ENCODE results near the gene GLOD4. TPM values are rescaled to one million over a fixed set of nuclear protein-coding genes. Genes with fewer than 3 reads are reported as not detected.

The GLOD4 gene
- total RNA-seq, 1 donor from 2014 or later: 61.8 TPM

DNA sequence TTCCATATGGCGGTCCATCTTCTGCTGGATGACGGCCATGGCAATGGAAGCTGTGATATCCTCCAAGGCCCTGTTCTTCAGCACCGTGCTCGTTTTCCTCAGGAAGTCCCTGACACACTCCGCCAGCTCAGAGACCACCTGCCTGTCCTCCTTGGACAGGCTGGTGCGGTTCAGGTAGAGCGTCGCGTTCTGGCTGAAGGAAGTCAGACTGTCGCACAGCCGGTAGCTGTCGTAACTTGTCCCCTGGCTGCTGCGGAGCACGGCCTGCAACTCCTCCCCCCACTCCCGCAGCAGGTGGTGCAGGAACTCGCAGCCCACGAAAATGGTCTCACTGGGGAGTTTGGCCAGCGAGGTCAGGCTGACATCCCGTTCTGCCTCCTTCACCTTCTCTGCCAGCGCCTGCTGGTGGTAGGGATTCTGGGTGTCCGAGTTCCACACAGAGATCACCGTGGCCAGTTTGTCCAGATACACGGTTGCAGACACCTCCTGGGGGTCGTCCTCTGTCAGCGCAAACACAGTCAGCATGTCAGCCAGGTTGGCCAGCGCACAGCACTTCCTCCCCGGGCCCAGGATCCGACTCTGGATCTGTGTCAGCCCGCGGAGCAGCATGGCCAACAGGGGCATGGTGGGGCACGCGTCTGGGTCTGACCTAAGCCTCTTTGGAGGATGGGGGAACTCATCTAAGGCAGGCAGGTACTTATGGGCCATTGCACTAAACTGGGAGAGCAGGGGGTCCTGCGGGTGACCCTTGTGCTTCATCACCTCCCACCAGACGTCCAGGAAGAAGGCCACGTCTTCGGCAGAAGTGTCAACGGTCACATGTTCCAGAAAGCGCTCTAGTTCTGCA is 35.1 kb downstream of the GLOD4 start:
- Histone ChIP-seq H3K4me3 (ENCODE audit: insufficient read depth, low read depth, low read length) (no peak overlapping the region), H4K20me1 (ENCODE audit: insufficient read depth, low read length) (peaks cover 85% of the 10 kb centered on the region), H3K4me1 (ENCODE audit: insufficient read depth, low read length) (peaks cover 14% of the 10 kb centered on the region), H3K36me3 (ENCODE audit: insufficient read depth, low read length) (peaks cover 50% of the 10 kb centered on the region), H3K9ac (ENCODE audit: low read length) (no peak overlapping the region), H3K4me2 (ENCODE audit: low read length) (no peak overlapping the region), H2AFZ (ENCODE audit: low read depth, low read length) (no peak overlapping the region), H3K27me3 (ENCODE audit: insufficient read depth, low read length) (no peaks in the 10 kb centered on the region), H3K27ac (ENCODE audit: low read depth, low read length) (no peak overlapping the region), H3K9me3 (ENCODE audit: insufficient read depth, low read depth, low read length) (no peaks in the 10 kb centered on the region), H3K79me2 (ENCODE audit: insufficient read depth, low read length) (peaks cover 82% of the 10 kb centered on the region)
- FAIRE-seq: no peak
- no peak for DNase-seq (ENCODE audit: low read depth)
- no peaks in the 10 kb centered on the region for H3K27me3 Mint-ChIP-seq (ENCODE audit: low read depth, unreplicated experiment)
- H3K4me3 Mint-ChIP-seq (ENCODE audit: unreplicated experiment): no peak overlapping the region
- TF ChIP-seq EZH2 (IDR thresholded peaks at IDR 0.05; ENCODE audit: insufficient read depth, low read length): no peak
- TF ChIP-seq, protein P1, sequence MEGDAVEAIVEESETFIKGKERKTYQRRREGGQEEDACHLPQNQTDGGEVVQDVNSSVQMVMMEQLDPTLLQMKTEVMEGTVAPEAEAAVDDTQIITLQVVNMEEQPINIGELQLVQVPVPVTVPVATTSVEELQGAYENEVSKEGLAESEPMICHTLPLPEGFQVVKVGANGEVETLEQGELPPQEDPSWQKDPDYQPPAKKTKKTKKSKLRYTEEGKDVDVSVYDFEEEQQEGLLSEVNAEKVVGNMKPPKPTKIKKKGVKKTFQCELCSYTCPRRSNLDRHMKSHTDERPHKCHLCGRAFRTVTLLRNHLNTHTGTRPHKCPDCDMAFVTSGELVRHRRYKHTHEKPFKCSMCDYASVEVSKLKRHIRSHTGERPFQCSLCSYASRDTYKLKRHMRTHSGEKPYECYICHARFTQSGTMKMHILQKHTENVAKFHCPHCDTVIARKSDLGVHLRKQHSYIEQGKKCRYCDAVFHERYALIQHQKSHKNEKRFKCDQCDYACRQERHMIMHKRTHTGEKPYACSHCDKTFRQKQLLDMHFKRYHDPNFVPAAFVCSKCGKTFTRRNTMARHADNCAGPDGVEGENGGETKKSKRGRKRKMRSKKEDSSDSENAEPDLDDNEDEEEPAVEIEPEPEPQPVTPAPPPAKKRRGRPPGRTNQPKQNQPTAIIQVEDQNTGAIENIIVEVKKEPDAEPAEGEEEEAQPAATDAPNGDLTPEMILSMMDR (IDR thresholded peaks at IDR 0.05; ENCODE audit: insufficient read depth, low read depth, low read length): no peak
- peaks cover 2% of the 10 kb centered on the region for H3K4me1 Mint-ChIP-seq (ENCODE audit: low read depth, unreplicated experiment)
- H3K36me3 Mint-ChIP-seq (ENCODE audit: low read depth, unreplicated experiment): peaks cover 48% of the 10 kb centered on the region
- H3K27ac Mint-ChIP-seq (ENCODE audit: unreplicated experiment): no peak overlapping the region
- H3K9me3 Mint-ChIP-seq (ENCODE audit: unreplicated experiment): peaks cover 9% of the 10 kb centered on the region

DNA sequence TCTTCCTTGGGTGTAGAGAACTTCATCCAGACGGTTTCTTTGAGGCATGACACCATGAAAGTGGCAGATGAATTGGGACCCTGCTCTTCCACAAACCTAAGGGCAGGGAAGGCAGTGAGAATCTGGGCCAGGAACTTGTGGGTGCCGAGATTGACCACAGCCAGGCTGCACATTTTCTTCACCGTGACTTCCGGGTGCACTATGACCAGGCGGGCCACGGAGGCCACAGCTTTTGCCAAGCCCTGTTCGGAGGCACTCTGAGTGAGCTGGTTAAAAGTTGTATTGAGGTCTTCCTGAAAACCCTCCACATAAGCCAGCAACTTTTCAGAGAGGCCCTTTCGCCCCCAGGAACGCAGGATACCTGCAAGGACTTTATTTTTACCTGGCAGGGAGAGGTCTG is 35.9 kb downstream of the GLOD4 start:
- no peak for TF ChIP-seq EZH2 (IDR thresholded peaks at IDR 0.05; ENCODE audit: insufficient read depth, low read length)
- TF ChIP-seq, protein P1 (IDR thresholded peaks at IDR 0.05; ENCODE audit: insufficient read depth, low read depth, low read length): no peak
- Histone ChIP-seq H3K9me3 (ENCODE audit: insufficient read depth, low read depth, low read length) (no peaks in the 10 kb centered on the region), H2AFZ (ENCODE audit: low read depth, low read length) (no peak overlapping the region), H3K27ac (ENCODE audit: low read depth, low read length) (no peak overlapping the region), H3K79me2 (ENCODE audit: insufficient read depth, low read length) (peaks cover 80% of the 10 kb centered on the region), H3K27me3 (ENCODE audit: insufficient read depth, low read length) (no peaks in the 10 kb centered on the region), H3K4me2 (ENCODE audit: low read length) (no peak overlapping the region), H3K9ac (ENCODE audit: low read length) (no peak overlapping the region), H3K4me3 (ENCODE audit: insufficient read depth, low read depth, low read length) (no peak overlapping the region), H3K4me1 (ENCODE audit: insufficient read depth, low read length) (peaks cover 10% of the 10 kb centered on the region), H3K36me3 (ENCODE audit: insufficient read depth, low read length) (peaks cover 54% of the 10 kb centered on the region), H4K20me1 (ENCODE audit: insufficient read depth, low read length) (peaks cover 91% of the 10 kb centered on the region)
- H3K36me3 Mint-ChIP-seq (ENCODE audit: low read depth, unreplicated experiment): peaks cover 55% of the 10 kb centered on the region
- H3K27me3 Mint-ChIP-seq (ENCODE audit: low read depth, unreplicated experiment): no peaks in the 10 kb centered on the region
- no peak overlapping the region for H3K4me3 Mint-ChIP-seq (ENCODE audit: unreplicated experiment)
- peaks cover 2% of the 10 kb centered on the region for H3K4me1 Mint-ChIP-seq (ENCODE audit: low read depth, unreplicated experiment)
- no peak for DNase-seq (ENCODE audit: low read depth)
- H3K9me3 Mint-ChIP-seq (ENCODE audit: unreplicated experiment): peaks cover 9% of the 10 kb centered on the region
- no peak for FAIRE-seq
- H3K27ac Mint-ChIP-seq (ENCODE audit: unreplicated experiment): no peak overlapping the region

DNA sequence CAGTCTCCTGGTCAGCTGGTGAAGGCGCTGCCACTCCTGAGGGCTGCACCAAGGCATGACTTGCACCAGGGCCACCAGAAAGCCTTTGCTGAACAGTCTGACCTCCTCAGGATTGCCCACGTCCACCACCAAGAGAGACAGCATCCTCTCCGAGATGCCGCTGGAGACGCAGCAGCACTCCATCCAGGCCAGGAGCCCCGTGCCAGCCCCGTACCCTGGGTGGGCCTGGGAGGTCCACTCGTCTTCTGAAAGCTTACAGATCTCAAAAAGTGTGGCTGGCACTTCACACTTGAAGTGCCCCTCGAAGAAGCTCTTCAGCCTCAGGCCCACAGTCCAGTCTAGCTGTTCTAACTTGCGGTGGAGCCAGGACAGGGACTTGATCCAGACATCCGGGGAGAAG is 36.7 kb downstream of the GLOD4 start:
- Mint-ChIP-seq H3K27me3 (ENCODE audit: low read depth, unreplicated experiment) (no peaks in the 10 kb centered on the region), H3K4me1 (ENCODE audit: low read depth, unreplicated experiment) (peaks cover under 1% of the 10 kb centered on the region), H3K36me3 (ENCODE audit: low read depth, unreplicated experiment) (peaks cover 62% of the 10 kb centered on the region), H3K9me3 (ENCODE audit: unreplicated experiment) (peaks cover 9% of the 10 kb centered on the region), H3K27ac (ENCODE audit: unreplicated experiment) (no peak overlapping the region), H3K4me3 (ENCODE audit: unreplicated experiment) (no peak overlapping the region)
- H3K27ac ChIP-seq (ENCODE audit: low read depth, low read length): no peak overlapping the region
- no peak overlapping the region for H3K9ac ChIP-seq (ENCODE audit: low read length)
- peaks cover 91% of the 10 kb centered on the region for H4K20me1 ChIP-seq (ENCODE audit: insufficient read depth, low read length)
- DNase-seq (ENCODE audit: low read depth) (no peak), FAIRE-seq (no peak)
- H3K36me3 ChIP-seq (ENCODE audit: insufficient read depth, low read length): peaks cover 57% of the 10 kb centered on the region
- H3K79me2 ChIP-seq (ENCODE audit: insufficient read depth, low read length): peaks cover 74% of the 10 kb centered on the region
- H3K4me2 ChIP-seq (ENCODE audit: low read length): no peak overlapping the region
- H3K4me1 ChIP-seq (ENCODE audit: insufficient read depth, low read length): peaks cover 2% of the 10 kb centered on the region
- no peak overlapping the region for H2AFZ ChIP-seq (ENCODE audit: low read depth, low read length)
- no peaks in the 10 kb centered on the region for H3K27me3 ChIP-seq (ENCODE audit: insufficient read depth, low read length)
- TF ChIP-seq, protein P1 (IDR thresholded peaks at IDR 0.05; ENCODE audit: insufficient read depth, low read depth, low read length): no peak
- TF ChIP-seq EZH2 (IDR thresholded peaks at IDR 0.05; ENCODE audit: insufficient read depth, low read length): no peak
- H3K4me3 ChIP-seq (ENCODE audit: insufficient read depth, low read depth, low read length): no peak overlapping the region
- no peaks in the 10 kb centered on the region for H3K9me3 ChIP-seq (ENCODE audit: insufficient read depth, low read depth, low read length)
